Measurements from ENCODE around the gene ANKS3.

GRCh38 chr16:4677994-4678393 is 56.1 kb downstream of the ANKS3 start:
- TF ChIP-seq CTCF (IDR thresholded peaks at IDR 0.05; ENCODE audit: low read depth, low read length) (no peak), EZH2phosphoT487 (IDR thresholded peaks at IDR 0.05; ENCODE audit: low read depth) (no peak)

Measured in OCI-LY3 (cell line).